Activated CD8-positive, alpha-beta T cell treated with anti-CD3 and anti-CD28 coated beads for 36 hours (primary cell): ENCODE measurements around the gene STX4. TPM values are rescaled to one million over a fixed set of nuclear protein-coding genes. Genes with fewer than 3 reads are reported as not detected.
"Not testable (repeated sequence)": the region's sequence is repeated elsewhere in the genome, so short reads cannot be mapped to it uniquely, and the experiment has no call there.

Experiments
- ATAC-seq: fragments of 200-7000 bp; cut with Tn5 transposase; one replicate; pipeline ENCODE4 v1.10.0; 2021; ENCODE audit warnings: mild to moderate bottlenecking, moderate library complexity
- CTCF ChIA-PET: fragments of 350-600 bp; sonication (Branson Sonifier 250); formaldehyde crosslinking; loops from one replicate; lab custom pipeline; 2021; ENCODE audit warnings: antibody characterized with exemption; lab: Charles Lee
- POLR2A ChIA-PET: fragments of 350-600 bp; sonication (Branson Sonifier 250); formaldehyde crosslinking; loops from one replicate; lab custom pipeline; 2021; ENCODE audit warnings: antibody characterized with exemption; lab: Charles Lee
- DNase-seq: peaks from one replicate; pipeline ENCODE4 v3.0.0-alpha.2; 2020
- H3K27ac Mint-ChIP-seq: one replicate; pipeline ENCODE4 v1.8.0; 2021; ENCODE audit warnings: mild to moderate bottlenecking, mixed read lengths
- H3K27me3 Mint-ChIP-seq: one replicate; pipeline ENCODE4 v1.8.0; 2021; ENCODE audit warnings: mixed read lengths
- H3K36me3 Mint-ChIP-seq: one replicate; pipeline ENCODE4 v1.8.0; 2021; ENCODE audit warnings: low read depth, mixed read lengths
- H3K4me1 Mint-ChIP-seq: one replicate; pipeline ENCODE4 v1.8.0; 2021; ENCODE audit warnings: low read depth, mixed read lengths
- H3K4me3 Mint-ChIP-seq: one replicate; pipeline ENCODE4 v1.8.0; 2021; ENCODE audit warnings: mild to moderate bottlenecking, moderate library complexity, mixed read lengths
- H3K9me3 Mint-ChIP-seq: one replicate; pipeline ENCODE4 v1.8.0; 2021; ENCODE audit warnings: mixed read lengths
- intact Hi-C: fragments of 100-400 bp; cut with micrococcal nuclease; formaldehyde crosslinking; loops from one replicate; pipeline ENCODE4 v1.10.0; 2022
- total RNA-seq, 2 experiments: library from RNA; stranded (reverse); gene quantifications; one replicate each; pipeline ENCODE4 v1.2.3, GENCODE V29; 2021
- TF ChIP-seq, protein P1 (sequence below): fragments of 200-600 bp; IDR thresholded peaks from one replicate; pipeline ENCODE4 v1.8.0; 2022; ENCODE audit warnings: antibody characterized with exemption, mild to moderate bottlenecking

Gene STX4
- total RNA-seq, 2 experiments from 2014 or later: 25.2 to 27.7 TPM

DNA sequence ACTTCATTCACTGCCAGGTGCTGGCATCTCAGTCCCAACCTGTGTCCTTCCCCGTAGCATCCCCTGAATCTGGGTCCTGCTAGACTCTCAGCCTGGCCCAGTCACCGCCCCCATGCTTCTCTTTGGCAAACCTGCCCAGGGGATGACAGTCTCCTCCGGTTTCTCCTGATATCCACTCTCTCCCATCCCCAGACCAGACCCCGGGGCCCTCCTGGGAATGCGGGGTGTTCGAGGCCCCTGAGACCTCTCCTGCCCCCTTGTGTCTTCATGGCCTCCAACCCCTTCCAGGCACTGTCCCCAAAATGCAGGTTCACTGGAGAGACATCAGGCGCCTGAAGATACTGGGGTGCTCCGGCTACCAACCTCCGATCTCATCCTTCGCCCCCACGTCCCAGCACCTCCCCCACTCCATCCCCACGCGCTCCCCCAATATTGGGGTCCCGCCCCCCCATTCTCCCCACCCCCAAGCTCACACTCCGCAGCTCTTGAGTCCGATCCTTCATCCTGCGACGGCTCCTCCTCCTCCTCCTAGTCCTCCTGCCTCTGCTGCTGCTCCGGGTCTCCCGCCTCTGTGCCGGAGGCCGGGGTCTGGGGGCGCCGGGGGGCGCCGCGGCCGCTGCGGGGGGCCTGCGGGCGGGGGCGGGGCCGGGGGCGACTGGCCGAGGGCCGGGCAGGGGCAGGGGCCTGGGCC, 23.3 kb upstream of the STX4 start:
- TF ChIP-seq, protein P1, sequence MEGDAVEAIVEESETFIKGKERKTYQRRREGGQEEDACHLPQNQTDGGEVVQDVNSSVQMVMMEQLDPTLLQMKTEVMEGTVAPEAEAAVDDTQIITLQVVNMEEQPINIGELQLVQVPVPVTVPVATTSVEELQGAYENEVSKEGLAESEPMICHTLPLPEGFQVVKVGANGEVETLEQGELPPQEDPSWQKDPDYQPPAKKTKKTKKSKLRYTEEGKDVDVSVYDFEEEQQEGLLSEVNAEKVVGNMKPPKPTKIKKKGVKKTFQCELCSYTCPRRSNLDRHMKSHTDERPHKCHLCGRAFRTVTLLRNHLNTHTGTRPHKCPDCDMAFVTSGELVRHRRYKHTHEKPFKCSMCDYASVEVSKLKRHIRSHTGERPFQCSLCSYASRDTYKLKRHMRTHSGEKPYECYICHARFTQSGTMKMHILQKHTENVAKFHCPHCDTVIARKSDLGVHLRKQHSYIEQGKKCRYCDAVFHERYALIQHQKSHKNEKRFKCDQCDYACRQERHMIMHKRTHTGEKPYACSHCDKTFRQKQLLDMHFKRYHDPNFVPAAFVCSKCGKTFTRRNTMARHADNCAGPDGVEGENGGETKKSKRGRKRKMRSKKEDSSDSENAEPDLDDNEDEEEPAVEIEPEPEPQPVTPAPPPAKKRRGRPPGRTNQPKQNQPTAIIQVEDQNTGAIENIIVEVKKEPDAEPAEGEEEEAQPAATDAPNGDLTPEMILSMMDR: no peak
- no peaks in the 10 kb centered on the region for H3K9me3 Mint-ChIP-seq
- intact Hi-C loops: no loop called here
- DNase-seq (no peak), ATAC-seq (peak; percentile 33)
- CTCF ChIA-PET: no interaction called here
- H3K36me3 Mint-ChIP-seq: no peaks in the 10 kb centered on the region
- H3K4me1 Mint-ChIP-seq: peaks cover 13% of the 10 kb centered on the region
- peaks cover 21% of the 10 kb centered on the region for H3K27me3 Mint-ChIP-seq
- POLR2A ChIA-PET: no interaction called here
- H3K27ac Mint-ChIP-seq: no peak overlapping the region
- peak overlapping the region; percentile 63 for H3K4me3 Mint-ChIP-seq

DNA sequence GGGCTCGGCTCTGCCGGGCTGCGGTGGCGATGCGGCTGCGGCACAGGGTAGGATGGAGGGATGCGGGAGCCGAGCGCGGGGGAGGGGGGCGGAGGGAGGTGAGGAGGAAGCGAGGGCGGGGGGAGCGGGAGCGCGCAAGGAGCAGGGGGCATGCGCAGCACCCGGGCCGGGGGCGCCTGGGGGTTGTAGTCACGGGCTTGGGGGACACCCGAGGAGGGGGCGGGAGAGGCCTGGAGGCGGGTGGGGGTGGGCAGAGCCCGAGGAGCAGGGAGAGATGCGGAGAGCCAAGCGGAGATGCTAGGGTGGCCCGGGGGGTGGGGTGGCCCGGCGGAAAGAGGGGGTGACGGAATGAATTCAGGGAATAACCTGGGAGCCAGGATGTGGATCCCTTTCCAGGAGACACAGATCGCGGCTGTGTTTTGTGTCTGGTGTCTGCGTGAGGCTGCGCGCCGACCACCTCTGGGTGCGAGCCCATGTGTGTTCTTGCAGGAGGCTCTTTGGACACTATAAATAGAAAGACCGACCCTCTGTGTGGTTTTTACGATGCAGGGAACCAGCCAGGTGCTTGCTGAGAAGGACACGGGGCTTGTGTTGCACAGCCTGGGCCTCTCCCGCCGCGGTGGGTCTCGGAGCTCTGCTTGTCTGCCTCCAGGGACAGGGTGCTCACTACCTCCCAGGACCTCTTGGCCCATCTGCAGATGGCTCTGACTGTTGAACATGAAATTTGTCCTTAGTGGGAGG, 22.6 kb upstream of the STX4 start, which contains the start of gene STX1B:
TSS of gene STX1B (minus strand) at position 54 of the 741 bp plus-strand sequence. CDS start 242 bp downstream, outside the sequence.
- Mint-ChIP-seq H3K36me3 (no peaks in the 10 kb centered on the region), H3K27ac (no peak within 1 kb of the TSS), H3K4me3 (peak within 1 kb of the TSS; percentile 63), H3K27me3 (peaks cover 21% of the 10 kb centered on the region), H3K9me3 (no peaks in the 10 kb centered on the region), H3K4me1 (peaks cover 13% of the 10 kb centered on the region)
- TF ChIP-seq, protein P1: no peak
- intact Hi-C loops: no loop called here
- peak; percentile 69 for DNase-seq
- ChIA-PET CTCF (no interaction called here), POLR2A (interaction anchor here (1.0 kb wide), 1 partner anchor 63 kb away, joined by 4 read pairs; the partner anchor contains the start of genes ZNF646 and ZNF668)
- ATAC-seq: peak; percentile 74

DNA sequence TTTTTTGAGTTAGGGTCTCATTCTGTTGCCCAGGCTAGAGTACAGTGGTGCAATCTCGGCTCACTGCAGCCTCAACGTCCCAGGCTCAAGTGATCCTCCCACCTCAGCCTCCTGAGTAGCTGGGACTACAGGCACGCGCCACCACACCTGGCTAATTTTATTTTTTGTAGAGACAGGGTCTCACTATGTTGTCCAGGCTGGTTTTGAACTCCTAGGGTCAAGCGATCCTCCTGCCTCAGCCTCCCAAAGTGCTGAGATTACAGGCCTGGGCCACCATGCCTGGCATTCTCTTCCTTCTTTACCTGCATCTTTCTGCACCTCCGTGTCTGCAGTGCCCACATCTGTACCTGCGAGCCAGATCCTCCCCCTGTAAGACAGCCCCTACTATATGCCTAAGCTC, 21.5 kb upstream of the STX4 start:
- H3K9me3 Mint-ChIP-seq, DNase-seq, ATAC-seq, H3K36me3 Mint-ChIP-seq, intact Hi-C loops, POLR2A ChIA-PET, H3K27ac Mint-ChIP-seq: not testable (repeated sequence)
- Mint-ChIP-seq H3K4me1 (peaks cover 13% of the 10 kb centered on the region), H3K27me3 (peaks cover 23% of the 10 kb centered on the region), H3K4me3 (peak overlapping the region; percentile 62)
- CTCF ChIA-PET: interaction anchor here (1.3 kb wide), 1 partner anchor 11 kb away, joined by 3 read pairs; no protein-coding TSS in a partner anchor

DNA sequence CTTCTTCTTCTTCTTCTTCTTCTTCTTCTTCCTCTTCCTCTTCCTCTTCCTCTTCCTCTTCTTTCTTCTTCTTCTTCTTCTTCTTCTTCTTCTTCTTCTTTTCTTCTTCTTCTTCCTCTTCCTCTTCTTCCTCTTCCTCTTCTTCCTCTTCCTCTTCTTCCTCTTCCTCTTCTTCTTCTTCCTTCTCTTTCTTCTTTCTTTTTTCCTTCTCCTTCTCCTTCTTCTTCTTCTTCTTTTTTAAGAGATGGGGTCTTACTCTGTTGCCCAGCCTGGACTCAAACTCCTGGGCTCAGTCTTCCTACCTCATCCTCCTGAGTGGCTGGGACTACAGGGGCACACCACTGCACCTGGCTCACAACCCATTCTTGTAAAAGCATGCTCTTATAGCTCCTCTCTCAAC, 20.1 kb upstream of the STX4 start:
- POLR2A ChIA-PET: interaction anchor here (0.6 to 1.1 kb wide), 2 partner anchors 10 to 167 kb away, joined by 3 to 4 read pairs; no protein-coding TSS in a partner anchor
- CTCF ChIA-PET: interaction anchor here (1.3 kb wide), 1 partner anchor 10 kb away, joined by 3 read pairs; no protein-coding TSS in a partner anchor
- Mint-ChIP-seq H3K27me3 (peaks cover 23% of the 10 kb centered on the region), H3K4me1 (peaks cover 13% of the 10 kb centered on the region)
- H3K27ac Mint-ChIP-seq, H3K36me3 Mint-ChIP-seq, DNase-seq, H3K4me3 Mint-ChIP-seq, intact Hi-C loops, H3K9me3 Mint-ChIP-seq, ATAC-seq: not testable (repeated sequence)

DNA sequence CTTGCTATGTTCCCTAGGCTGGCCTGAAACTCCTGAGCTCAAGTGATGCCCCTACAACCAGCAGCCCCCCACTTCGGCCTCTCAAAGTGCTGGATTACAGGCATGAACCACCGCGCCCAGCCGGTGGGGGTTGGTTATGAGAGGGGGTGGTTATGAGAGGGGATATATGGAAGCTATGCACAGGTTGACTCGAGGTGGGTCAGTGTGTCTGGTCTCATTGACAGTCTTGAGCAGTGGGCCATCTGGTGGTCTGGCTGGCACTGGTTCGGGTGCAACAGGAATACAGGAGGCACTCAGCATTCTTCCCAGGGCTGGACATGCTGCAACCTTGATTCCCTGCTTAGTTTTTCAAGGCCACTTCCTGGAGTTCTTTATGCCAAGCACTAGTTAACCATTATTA, 17.3 kb upstream of the STX4 start:
- Mint-ChIP-seq H3K27me3 (peaks cover 17% of the 10 kb centered on the region), H3K9me3 (no peaks in the 10 kb centered on the region), H3K36me3 (no peaks in the 10 kb centered on the region), H3K27ac (no peak overlapping the region), H3K4me1 (peaks cover 4% of the 10 kb centered on the region), H3K4me3 (no peak overlapping the region)
- CTCF ChIA-PET: no interaction called here
- ATAC-seq: no peak
- DNase-seq: no peak
- TF ChIP-seq, protein P1: no peak
- POLR2A ChIA-PET: interaction anchor here (0.6 to 1.5 kb wide), 2 partner anchors 15 to 60 kb away, joined by 3 read pairs; no protein-coding TSS in a partner anchor
- intact Hi-C loops: no loop called here

- H3K27ac Mint-ChIP-seq, POLR2A ChIA-PET, H3K4me1 Mint-ChIP-seq, DNase-seq, H3K27me3 Mint-ChIP-seq, intact Hi-C loops, H3K36me3 Mint-ChIP-seq, H3K4me3 Mint-ChIP-seq, H3K9me3 Mint-ChIP-seq, ATAC-seq, CTCF ChIA-PET: not testable (repeated sequence)
These were observed 15.6 kb upstream of the STX4 start for GRCh38 chr16:31017756-31018155.
